GM19023 (cell line): ENCODE measurements around the gene DSG2.
A peak's percentile ranks its signal among the peaks of the same experiment; 100 is the strongest.

Experiments
- ATAC-seq: cut with Tn5 transposase; IDR thresholded peaks from one replicate; pipeline ENCODE4 v1.9.1; 2021; ENCODE audit warnings: mild to moderate bottlenecking, moderate library complexity; ENCODE audit not compliant: unreplicated experiment

The DSG2 gene

GRCh38 chr18:31551883-31552282 is 53.9 kb downstream of the DSG2 start:
- no peak for ATAC-seq

- ATAC-seq, result no peak
Observed at GRCh38 chr18:31553800-31554199, 55.8 kb downstream of the DSG2 start.

- ATAC-seq, result no peak
Observed at GRCh38 chr18:31554776-31555175, 56.8 kb downstream of the DSG2 start.

- peak; percentile 75 for ATAC-seq
Observed at GRCh38 chr18:31555971-31556747, 58.2 kb downstream of the DSG2 start.

GRCh38 chr18:31557446-31557845 is 59.5 kb downstream of the DSG2 start:
- no peak for ATAC-seq

GRCh38 chr18:31558567-31558966 is 60.6 kb downstream of the DSG2 start:
- no peak for ATAC-seq

- ATAC-seq, result no peak
Observed at GRCh38 chr18:31562726-31563125, 64.7 kb downstream of the DSG2 start.

GRCh38 chr18:31563778-31564177 is 65.8 kb downstream of the DSG2 start:
- no peak for ATAC-seq

- no peak for ATAC-seq
Observed at GRCh38 chr18:31565345-31565744, 67.4 kb downstream of the DSG2 start.

- ATAC-seq, result no peak
Observed at GRCh38 chr18:31565782-31566512, 68.0 kb downstream of the DSG2 start.

GRCh38 chr18:31566576-31567306 is 68.8 kb downstream of the DSG2 start:
- ATAC-seq, result no peak

- ATAC-seq, result no peak
Observed at GRCh38 chr18:31572368-31572767, 74.4 kb downstream of the DSG2 start.

- no peak for ATAC-seq
Observed at GRCh38 chr18:31573051-31573450, 75.1 kb downstream of the DSG2 start.

- no peak for ATAC-seq
Observed at GRCh38 chr18:31574359-31574758, 76.4 kb downstream of the DSG2 start.

GRCh38 chr18:31575515-31576257 is 77.7 kb downstream of the DSG2 start:
- no peak for ATAC-seq

GRCh38 chr18:31576670-31577069 is 78.7 kb downstream of the DSG2 start:
- ATAC-seq, result peak; percentile 72

GRCh38 chr18:31577195-31577594 is 79.2 kb downstream of the DSG2 start:
- peak; percentile 34 for ATAC-seq

GRCh38 chr18:31578126-31578525 is 80.1 kb downstream of the DSG2 start:
- ATAC-seq, result no peak

- no peak for ATAC-seq
Observed at GRCh38 chr18:31579375-31579774, 81.4 kb downstream of the DSG2 start.

- no peak for ATAC-seq
Observed at GRCh38 chr18:31581498-31582197, 83.7 kb downstream of the DSG2 start.
